HepG2 (cell line): ENCODE results near the gene CCDC69. TPM values are rescaled to one million over a fixed set of nuclear protein-coding genes. Genes with fewer than 3 reads are reported as not detected.

Experiments used
- FOXK1 ChIP-seq: sonication (generic); formaldehyde crosslinking; IDR thresholded peaks from 2 replicates; pipeline ENCODE4 v1.4.0; 2020; ENCODE audit warnings: low read depth, missing genetic modification reagents, borderline replicate concordance
- GZF1 ChIP-seq: sonication (generic); formaldehyde crosslinking; IDR thresholded peaks from 2 replicates; pipeline ENCODE4 v1.5.1; 2020; ENCODE audit warnings: mild to moderate bottlenecking, missing genetic modification reagents
- KLF12 ChIP-seq: sonication (generic); formaldehyde crosslinking; IDR thresholded peaks from 2 replicates; pipeline ENCODE4 v1.4.0; 2020; ENCODE audit warnings: missing genetic modification reagents, borderline replicate concordance
- MXI1 ChIP-seq: IDR thresholded peaks from 3 replicates; pipeline ENCODE4 v1.6.1; 2012; ENCODE audit warnings: low read depth, low read length, inconsistent platforms, borderline replicate concordance
- NR2F6 ChIP-seq, 2 experiments: IDR thresholded peaks; 2 replicates each; pipeline ENCODE4 v1.6.1; 2016; ENCODE audit warnings: antibody characterized with exemption in 1 of 2, mild to moderate bottlenecking in 1 of 2
- POLR2A ChIP-seq, 2 experiments: IDR thresholded peaks; 2 replicates each; pipeline ENCODE4 v1.6.1; 2011; ENCODE audit warnings: low read depth in 2 of 2, low read length in 2 of 2, mild to moderate bottlenecking in 1 of 2, moderate library complexity in 1 of 2; ENCODE audit not compliant: insufficient read depth in 1 of 2
- RCOR2 ChIP-seq: IDR thresholded peaks from 2 replicates; pipeline ENCODE4 v1.6.1; 2016; ENCODE audit warnings: missing biosample characterization, missing genetic modification reagents
- SAP130 ChIP-seq: IDR thresholded peaks from 2 replicates; pipeline ENCODE4 v1.6.1; 2016; ENCODE audit warnings: low read depth
- TEAD3 ChIP-seq: optimal IDR thresholded peaks from 2 replicates; pipeline ENCODE3; 2016; ENCODE audit warnings: borderline replicate concordance
- XRCC5 ChIP-seq: fragments of 200-400 bp; formaldehyde crosslinking; optimal IDR thresholded peaks from 2 replicates; pipeline ENCODE3; 2017; ENCODE audit warnings: mild to moderate bottlenecking, low read length
- ZMAT3 ChIP-seq: sonication (generic); formaldehyde crosslinking; conservative IDR thresholded peaks from 2 replicates; pipeline ENCODE4 v1.7.0; 2021; ENCODE audit warnings: missing genetic modification reagents
- ZMYM2 ChIP-seq: sonication (generic); formaldehyde crosslinking; IDR thresholded peaks from 2 replicates; pipeline ENCODE4 v1.8.0; 2022; ENCODE audit warnings: mild to moderate bottlenecking, missing genetic modification reagents
- ZMYM3 ChIP-seq: sonication (generic); formaldehyde crosslinking; IDR thresholded peaks from 2 replicates; pipeline ENCODE4 v1.5.1; 2020; ENCODE audit warnings: mild to moderate bottlenecking, missing genetic modification reagents
- ZNF138 ChIP-seq: sonication (generic); formaldehyde crosslinking; IDR thresholded peaks from 2 replicates; pipeline ENCODE4 v1.5.0; 2020; ENCODE audit warnings: mild to moderate bottlenecking, low read depth, missing genetic modification reagents
- ZNF674 ChIP-seq: sonication (generic); formaldehyde crosslinking; IDR thresholded peaks from 2 replicates; pipeline ENCODE4 v1.5.0; 2020; ENCODE audit warnings: low read depth, mild to moderate bottlenecking, missing genetic modification reagents
- ZNF792 ChIP-seq: IDR thresholded peaks from 2 replicates; pipeline ENCODE4 v1.6.1; 2016
- ZNF839 ChIP-seq: sonication (generic); formaldehyde crosslinking; IDR thresholded peaks from 2 replicates; pipeline ENCODE4 v1.4.0; 2020; ENCODE audit warnings: missing genetic modification reagents, mild to moderate bottlenecking, borderline replicate concordance
- ZSCAN31 ChIP-seq: sonication (generic); formaldehyde crosslinking; IDR thresholded peaks from 2 replicates; pipeline ENCODE4 v1.5.0; 2020; ENCODE audit warnings: low read depth, mild to moderate bottlenecking, missing genetic modification reagents
- polyA plus RNA-seq, 8 experiments: library from polyadenylated mRNA; depleted of rRNA in 3 of 8; stranded (reverse) in 7 of 8; unstranded in 1 of 8; fragments of >200 nt; fragmentation: Illumina TruSeq in 4 of 8; extraction: Trizol in 4 of 8; gene quantifications; 2 replicates each; pipeline versions ENCODE4 v1.2.1 to v1.2.3, GENCODE V29; 2011 to 2016; ENCODE audit warnings: low read depth in 4 of 8, missing spikeins in 1 of 8, mixed read lengths in 1 of 8; ENCODE audit not compliant: insufficient read depth in 1 of 8
- total RNA-seq, 5 experiments: library from RNA; depleted of rRNA; stranded (reverse); fragments of >200 nt; fragmentation: Illumina TruSeq; extraction: Trizol; gene quantifications; 2 replicates each; pipeline ENCODE4 v1.2.3, GENCODE V29; 2016; ENCODE audit warnings: low read depth in 1 of 5
- TF ChIP-seq, protein P1 (sequence below): sonication (generic); formaldehyde crosslinking; IDR thresholded peaks from 2 replicates; pipeline ENCODE4 v1.5.1; 2020; ENCODE audit warnings: mild to moderate bottlenecking, moderate library complexity, missing genetic modification reagents
- TF ChIP-seq, protein P2 (sequence below): sonication (generic); formaldehyde crosslinking; IDR thresholded peaks from 2 replicates; pipeline ENCODE4 v1.4.0; 2020; ENCODE audit warnings: missing genetic modification reagents
- TF ChIP-seq, protein P3 (sequence below): sonication (generic); IDR thresholded peaks from 2 replicates; pipeline ENCODE4 v1.6.1; 2016; ENCODE audit warnings: low read depth, borderline replicate concordance
- TF ChIP-seq, protein P4 (sequence below): sonication (generic); formaldehyde crosslinking; IDR thresholded peaks from 2 replicates; pipeline ENCODE4 v1.5.0; 2020; ENCODE audit warnings: mild to moderate bottlenecking, missing genetic modification reagents, moderate library complexity
- TF ChIP-seq, protein P5 (sequence below), 2 experiments: sonication (generic) in 1 of 2; formaldehyde crosslinking in 1 of 2; IDR thresholded peaks; 2 replicates each; pipeline versions ENCODE4 v1.4.0 to v1.6.1; 2018 to 2020; ENCODE audit warnings: missing genetic modification reagents in 2 of 2, borderline replicate concordance in 1 of 2, low read depth in 1 of 2, mild to moderate bottlenecking in 1 of 2, missing biosample characterization in 1 of 2

The CCDC69 gene
- total and polyA plus RNA-seq, 2 of the 13 experiments (the other 11 are each of a cell fraction or from before 2014, with no cell fraction given), result 12.2 to 45.2 TPM

DNA sequence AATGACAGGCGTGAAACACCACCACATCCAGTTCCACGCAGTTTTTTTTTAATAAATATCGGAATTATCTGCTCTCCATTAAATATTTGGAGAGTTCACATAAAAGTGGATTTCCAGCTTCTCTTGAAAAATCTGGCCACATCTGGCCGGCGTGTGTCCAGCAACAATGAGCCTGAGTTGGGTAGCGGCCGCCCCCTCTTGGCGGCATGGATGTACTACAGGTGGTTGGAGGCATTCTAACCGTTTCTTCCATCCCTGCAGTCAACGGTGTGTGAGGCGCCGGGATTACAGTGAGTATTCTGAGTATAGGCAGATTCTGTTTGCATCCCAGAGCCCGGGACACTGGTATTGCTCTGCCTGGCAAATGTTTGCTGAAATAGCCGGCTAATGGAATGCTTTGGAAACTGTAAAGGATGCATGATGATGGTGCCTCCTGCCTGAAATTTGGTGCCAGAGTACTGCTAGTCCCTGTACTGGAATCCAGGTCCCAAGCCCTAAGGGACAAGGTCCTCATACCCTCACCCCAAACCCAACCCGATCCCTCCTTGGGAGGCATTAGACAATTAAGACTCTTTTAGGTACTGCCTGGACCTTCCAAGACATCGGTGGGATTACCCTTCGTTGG is 15.5 kb upstream of the CCDC69 start (continued):
- TF ChIP-seq, protein P1, sequence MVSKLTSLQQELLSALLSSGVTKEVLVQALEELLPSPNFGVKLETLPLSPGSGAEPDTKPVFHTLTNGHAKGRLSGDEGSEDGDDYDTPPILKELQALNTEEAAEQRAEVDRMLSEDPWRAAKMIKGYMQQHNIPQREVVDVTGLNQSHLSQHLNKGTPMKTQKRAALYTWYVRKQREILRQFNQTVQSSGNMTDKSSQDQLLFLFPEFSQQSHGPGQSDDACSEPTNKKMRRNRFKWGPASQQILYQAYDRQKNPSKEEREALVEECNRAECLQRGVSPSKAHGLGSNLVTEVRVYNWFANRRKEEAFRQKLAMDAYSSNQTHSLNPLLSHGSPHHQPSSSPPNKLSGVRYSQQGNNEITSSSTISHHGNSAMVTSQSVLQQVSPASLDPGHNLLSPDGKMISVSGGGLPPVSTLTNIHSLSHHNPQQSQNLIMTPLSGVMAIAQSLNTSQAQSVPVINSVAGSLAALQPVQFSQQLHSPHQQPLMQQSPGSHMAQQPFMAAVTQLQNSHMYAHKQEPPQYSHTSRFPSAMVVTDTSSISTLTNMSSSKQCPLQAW (CRISPR knock-in tag), result 0 out of 2 replicates have a peak, but pooled peaks have one; percentile 42
- 0 out of 2 replicates have a peak, but pooled peaks have one; percentile 19 for TF ChIP-seq FOXK1
- TF ChIP-seq ZMYM2, result no peak
- TF ChIP-seq, protein P2, sequence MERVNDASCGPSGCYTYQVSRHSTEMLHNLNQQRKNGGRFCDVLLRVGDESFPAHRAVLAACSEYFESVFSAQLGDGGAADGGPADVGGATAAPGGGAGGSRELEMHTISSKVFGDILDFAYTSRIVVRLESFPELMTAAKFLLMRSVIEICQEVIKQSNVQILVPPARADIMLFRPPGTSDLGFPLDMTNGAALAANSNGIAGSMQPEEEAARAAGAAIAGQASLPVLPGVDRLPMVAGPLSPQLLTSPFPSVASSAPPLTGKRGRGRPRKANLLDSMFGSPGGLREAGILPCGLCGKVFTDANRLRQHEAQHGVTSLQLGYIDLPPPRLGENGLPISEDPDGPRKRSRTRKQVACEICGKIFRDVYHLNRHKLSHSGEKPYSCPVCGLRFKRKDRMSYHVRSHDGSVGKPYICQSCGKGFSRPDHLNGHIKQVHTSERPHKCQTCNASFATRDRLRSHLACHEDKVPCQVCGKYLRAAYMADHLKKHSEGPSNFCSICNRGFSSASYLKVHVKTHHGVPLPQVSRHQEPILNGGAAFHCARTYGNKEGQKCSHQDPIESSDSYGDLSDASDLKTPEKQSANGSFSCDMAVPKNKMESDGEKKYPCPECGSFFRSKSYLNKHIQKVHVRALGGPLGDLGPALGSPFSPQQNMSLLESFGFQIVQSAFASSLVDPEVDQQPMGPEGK, result no peak
- TF ChIP-seq, protein P3, sequence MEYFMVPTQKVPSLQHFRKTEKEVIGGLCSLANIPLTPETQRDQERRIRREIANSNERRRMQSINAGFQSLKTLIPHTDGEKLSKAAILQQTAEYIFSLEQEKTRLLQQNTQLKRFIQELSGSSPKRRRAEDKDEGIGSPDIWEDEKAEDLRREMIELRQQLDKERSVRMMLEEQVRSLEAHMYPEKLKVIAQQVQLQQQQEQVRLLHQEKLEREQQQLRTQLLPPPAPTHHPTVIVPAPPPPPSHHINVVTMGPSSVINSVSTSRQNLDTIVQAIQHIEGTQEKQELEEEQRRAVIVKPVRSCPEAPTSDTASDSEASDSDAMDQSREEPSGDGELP, result peak; percentile 37; the same call in 1 of the 2 replicates
- 0 out of 2 replicates have a peak, but pooled peaks have one; percentile 29 for TF ChIP-seq SAP130 (CRISPR knock-in tag)
- TF ChIP-seq TEAD3 (CRISPR knock-in tag), result peak; percentile 31
- TF ChIP-seq XRCC5, result peak; percentile 74
- TF ChIP-seq ZSCAN31, result no peak
- TF ChIP-seq POLR2A (IDR thresholded peaks at IDR 0.05; ENCODE audit: insufficient read depth in 1 of 2, low read depth in 2 of 2, low read length in 2 of 2), result no peak
- TF ChIP-seq, protein P4, sequence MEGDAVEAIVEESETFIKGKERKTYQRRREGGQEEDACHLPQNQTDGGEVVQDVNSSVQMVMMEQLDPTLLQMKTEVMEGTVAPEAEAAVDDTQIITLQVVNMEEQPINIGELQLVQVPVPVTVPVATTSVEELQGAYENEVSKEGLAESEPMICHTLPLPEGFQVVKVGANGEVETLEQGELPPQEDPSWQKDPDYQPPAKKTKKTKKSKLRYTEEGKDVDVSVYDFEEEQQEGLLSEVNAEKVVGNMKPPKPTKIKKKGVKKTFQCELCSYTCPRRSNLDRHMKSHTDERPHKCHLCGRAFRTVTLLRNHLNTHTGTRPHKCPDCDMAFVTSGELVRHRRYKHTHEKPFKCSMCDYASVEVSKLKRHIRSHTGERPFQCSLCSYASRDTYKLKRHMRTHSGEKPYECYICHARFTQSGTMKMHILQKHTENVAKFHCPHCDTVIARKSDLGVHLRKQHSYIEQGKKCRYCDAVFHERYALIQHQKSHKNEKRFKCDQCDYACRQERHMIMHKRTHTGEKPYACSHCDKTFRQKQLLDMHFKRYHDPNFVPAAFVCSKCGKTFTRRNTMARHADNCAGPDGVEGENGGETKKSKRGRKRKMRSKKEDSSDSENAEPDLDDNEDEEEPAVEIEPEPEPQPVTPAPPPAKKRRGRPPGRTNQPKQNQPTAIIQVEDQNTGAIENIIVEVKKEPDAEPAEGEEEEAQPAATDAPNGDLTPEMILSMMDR (CRISPR knock-in tag), result peak; percentile 88
- TF ChIP-seq NR2F6 (IDR thresholded peaks at IDR 0.05), result no peak
- TF ChIP-seq NR2F6 (CRISPR knock-in tag; IDR thresholded peaks at IDR 0.05), result peak; percentile 46; the same call in 1 of the 2 replicates
- TF ChIP-seq MXI1, result no peak
- no peak for TF ChIP-seq ZNF674 (CRISPR knock-in tag)
- no peak for TF ChIP-seq ZNF138 (CRISPR knock-in tag)
- TF ChIP-seq ZMAT3 (CRISPR knock-in tag), result no peak
- TF ChIP-seq, protein P5, sequence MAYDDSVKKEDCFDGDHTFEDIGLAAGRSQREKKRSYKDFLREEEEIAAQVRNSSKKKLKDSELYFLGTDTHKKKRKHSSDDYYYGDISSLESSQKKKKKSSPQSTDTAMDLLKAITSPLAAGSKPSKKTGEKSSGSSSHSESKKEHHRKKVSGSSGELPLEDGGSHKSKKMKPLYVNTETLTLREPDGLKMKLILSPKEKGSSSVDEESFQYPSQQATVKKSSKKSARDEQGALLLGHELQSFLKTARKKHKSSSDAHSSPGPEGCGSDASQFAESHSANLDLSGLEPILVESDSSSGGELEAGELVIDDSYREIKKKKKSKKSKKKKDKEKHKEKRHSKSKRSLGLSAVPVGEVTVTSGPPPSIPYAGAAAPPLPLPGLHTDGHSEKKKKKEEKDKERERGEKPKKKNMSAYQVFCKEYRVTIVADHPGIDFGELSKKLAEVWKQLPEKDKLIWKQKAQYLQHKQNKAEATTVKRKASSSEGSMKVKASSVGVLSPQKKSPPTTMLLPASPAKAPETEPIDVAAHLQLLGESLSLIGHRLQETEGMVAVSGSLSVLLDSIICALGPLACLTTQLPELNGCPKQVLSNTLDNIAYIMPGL (CRISPR knock-in tag; IDR thresholded peaks at IDR 0.05; ENCODE audit: borderline replicate concordance in 1 of 2, low read depth in 1 of 2), result peak in 1 of 2 experiments; percentile 43; a peak in 1 of 4 replicates
- TF ChIP-seq GZF1 (CRISPR knock-in tag), result peak; percentile 78; the same call in 1 of the 2 replicates
- TF ChIP-seq ZNF792 (CRISPR knock-in tag), result no peak
- no peak for TF ChIP-seq ZNF839 (CRISPR knock-in tag)
- no peak for TF ChIP-seq KLF12
- no peak for TF ChIP-seq RCOR2 (CRISPR knock-in tag)
- no peak for TF ChIP-seq ZMYM3
